ENCODE measurements around the gene BRD1.
"Not testable (repeated sequence)": the region's sequence is repeated elsewhere in the genome, so short reads cannot be mapped to it uniquely, and the experiment has no call there.

The BRD1 gene

DNA sequence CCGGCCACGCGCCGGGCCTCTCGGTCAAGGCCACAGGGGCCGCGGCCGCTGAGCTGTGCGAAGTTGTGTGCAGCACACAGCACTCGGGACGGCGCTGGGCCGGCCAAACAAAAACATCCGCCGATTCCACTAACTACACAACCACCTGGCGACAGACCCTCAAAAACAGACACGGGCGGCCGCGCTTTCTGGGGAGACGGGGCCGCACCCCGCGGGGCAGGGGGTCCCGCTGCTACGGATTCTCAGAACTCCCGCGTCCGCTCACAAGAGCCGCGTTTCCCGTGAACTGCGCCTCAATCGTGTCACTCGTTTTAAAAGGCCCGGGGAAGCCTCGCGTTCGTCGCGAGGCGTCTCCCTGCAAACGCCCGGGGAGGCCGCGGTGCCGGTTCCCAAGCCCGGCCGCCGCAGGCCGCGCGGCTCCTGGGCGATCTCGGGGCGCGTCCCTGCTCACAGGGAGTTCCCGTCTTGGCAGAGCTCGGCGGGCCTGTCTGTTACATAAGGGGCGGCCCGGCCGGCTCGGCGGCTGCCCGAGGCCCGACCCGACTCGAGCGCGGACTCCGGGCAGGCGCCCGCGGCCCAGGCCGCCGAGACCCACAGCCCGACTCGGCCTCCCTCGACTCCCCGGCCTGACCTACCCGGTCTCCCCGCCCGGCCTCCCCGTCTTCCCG is 936 bp downstream of the BRD1 start:
- DNase-seq (ENCODE audit: low read depth): no peak

DNA sequence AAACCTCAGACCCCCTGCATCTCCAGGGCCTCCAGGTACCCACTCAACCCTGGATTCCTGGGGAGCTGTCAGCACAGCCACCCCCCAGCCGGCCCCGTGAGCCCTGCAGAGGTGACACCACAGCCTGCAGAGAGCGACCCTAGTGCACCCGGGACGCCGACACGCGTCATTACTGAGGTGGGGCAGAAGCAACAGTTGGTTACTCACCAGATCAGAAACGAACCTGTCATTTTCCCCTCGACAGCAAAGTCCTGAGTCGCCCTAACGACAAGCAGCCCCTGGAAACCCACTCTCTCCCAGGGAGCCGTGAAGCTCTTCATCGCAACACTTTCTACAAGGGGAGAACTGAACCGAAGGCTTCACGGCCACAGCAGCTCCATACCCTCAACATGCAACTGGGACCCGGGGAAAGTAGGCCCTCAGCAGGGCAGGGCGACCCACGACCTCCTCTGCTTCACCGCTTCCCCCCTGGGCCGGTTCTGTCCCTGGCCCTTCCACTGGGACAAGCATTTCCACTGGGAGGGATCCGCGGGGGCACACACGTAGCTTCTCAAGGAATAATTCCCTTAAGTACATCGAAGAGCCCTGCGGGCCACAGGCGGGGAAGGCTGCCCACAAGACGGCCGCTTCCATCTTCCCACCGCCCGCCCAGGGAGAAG is 1.6 kb downstream of the BRD1 start:
- DNase-seq (ENCODE audit: low read depth): no peak

DNA sequence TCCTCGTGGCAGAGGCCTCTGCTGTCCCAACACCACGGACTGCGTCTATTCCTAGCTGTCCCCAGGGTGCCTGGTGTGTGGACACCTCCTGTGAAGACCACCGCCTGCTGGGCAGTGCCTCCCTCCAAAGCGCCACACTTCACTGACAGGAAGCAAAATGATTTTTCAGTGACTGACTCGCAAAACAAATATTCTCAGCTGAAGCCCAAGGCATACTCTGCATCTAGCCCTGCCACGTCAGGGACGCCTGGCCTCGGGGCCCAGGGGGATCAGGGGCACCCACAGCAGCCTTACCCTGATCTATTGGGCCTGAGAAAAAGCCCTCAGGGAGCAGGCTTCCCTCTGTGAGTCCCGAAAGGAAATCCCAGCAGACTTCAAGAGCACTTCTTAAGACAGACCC is 2.2 kb downstream of the BRD1 start:
- no peak for DNase-seq (ENCODE audit: low read depth)

DNA sequence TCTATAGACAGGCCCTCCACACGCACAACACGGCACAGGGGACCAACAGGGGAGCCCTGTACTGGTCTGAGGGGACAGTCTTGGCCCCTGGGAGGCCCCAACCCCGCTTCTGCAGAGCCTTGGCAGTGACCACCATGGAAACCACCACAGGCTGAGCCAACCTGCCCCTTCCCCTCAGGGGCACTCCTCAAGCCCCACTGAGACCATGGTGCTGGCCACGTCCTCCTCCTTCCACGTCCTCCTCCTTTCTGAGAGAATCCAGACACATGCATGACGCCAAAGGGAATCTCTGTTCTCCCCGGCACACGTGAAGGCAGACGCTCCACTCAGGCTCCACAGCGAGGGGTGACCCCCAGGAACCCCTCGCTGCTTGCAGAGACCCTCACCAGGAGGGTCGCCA is 2.7 kb downstream of the BRD1 start:
- DNase-seq (ENCODE audit: low read depth): no peak

DNA sequence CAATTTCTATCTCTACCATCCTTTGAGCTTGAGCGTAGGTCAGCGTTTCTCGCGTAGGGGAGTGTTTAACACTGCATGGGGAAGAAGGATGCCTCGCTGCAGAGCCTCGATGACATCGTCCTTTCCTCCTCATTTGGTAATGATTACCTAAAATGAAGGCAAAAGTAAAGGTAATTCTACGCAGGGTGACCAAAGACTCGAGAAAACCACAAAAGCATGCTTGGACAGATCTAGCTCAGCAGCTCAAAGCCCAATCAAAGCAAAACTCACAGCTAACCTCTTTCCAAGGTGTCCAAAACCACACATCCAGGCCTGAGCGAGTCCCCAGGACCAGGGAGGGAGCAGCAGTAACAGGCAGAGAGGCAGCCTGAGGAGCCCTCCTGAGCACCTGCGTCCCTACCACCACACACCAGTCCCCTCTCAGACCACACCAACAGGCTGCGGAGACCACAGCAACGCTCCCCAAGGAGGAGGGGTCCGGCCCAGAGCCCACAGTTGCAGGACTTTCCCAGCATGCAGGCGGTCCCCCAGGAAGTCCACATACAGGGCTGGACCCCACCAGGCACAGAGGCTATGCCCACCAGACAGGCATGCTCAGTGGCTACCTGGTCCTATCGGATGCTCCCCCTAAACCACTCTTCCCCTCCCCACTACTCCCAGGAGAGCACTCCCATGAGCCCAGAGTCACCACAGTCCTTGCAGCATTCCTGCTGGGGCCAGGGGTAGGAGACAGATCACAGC is 3.3 kb downstream of the BRD1 start:
- DNase-seq (ENCODE audit: low read depth): no peak

DNA sequence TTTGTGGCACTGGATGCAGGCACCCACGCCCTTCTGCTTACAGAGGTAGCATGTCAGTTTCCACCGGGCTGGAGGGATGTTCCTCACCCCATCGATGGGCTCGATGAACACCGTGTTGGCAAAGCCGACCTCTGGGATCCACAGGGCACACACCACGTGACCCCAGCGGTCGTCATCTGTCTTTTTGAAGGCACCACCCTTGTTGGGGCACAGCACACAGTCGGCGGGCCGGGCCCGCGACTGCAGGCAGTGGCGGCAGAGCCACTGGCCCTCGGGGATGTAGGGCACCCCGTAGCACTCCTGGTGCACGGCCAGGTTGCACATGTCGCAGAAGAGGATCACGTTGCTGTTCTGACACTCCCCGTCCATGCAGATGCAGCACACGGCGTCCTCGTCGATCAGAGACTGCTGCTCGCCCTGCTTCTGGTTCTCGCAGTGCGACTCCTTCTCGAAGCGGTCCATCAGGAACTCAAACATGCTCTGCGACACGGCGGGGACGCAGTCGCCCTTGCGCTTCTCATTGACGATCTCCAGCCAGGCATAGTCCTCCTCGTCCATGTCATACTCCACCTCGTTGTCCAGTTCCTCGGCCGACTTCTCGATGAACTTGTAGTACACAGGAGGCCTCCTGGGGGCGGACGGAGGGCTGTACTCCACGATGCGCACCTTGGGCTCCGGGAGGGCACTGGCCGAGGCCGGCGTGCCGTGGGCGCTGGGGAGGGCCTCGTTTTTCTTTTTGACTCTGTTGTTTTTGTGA is 4.2 kb downstream of the BRD1 start:
- no peak for DNase-seq (ENCODE audit: low read depth)

DNA sequence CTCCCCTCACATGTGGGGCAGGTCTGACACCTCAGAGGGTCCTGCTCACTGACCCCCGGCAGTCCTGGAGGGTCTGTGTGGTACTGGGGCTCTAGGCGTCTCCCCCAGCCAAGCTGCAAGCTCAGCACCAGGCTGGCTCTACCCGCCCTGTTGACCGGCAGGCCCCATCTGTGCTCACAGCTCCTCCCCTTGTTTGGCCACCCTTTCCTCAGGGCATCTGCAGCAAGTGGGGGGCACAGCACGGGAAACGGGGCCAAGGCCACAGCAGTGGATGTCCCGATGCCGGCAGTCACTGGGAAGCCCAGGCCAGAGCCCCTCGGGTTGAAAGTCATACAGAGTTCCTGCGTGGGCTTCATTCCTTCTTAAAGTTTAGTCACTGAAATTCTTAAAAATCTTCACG is 5.9 kb downstream of the BRD1 start:
- not testable (repeated sequence) for DNase-seq (ENCODE audit: low read depth)

DNA sequence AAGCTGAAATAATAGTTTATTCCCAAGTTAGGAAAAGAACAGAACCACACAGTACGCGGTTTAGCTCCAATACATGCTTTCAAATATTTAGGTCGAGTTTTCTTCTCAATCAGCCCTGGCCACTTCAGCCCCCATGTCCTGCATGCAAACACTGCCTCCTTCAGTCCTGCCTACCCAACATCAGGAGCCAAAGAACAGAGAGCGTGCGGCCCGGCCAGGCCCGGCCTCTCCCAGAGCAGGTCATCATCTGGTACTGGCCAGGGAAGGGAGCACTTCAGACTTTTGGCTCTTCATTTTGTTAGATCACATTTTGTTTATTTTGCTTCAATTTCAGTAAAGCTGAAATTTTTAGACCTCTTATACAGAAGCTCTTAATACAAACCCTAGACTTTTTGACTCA is 6.7 kb downstream of the BRD1 start:
- no peak for DNase-seq (ENCODE audit: low read depth)

DNA sequence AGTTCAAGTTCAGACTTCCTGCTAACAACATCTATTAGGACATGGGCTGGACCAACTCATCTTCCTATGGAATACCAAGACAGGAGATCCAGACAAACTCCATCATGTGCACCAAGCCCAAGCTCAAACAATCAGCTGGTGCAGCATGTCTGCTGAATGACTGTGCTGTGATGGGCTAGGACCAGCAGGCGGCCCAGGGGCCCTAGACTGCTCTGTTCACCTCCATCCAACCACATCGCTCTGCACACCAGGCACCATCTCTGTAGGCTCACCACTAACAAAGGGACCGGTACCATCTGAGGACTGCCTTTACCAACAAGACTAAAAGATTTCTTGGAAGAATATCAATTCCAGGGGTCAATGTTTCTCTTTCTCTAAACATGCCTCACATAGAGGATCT is 10.3 kb downstream of the BRD1 start:
- DNase-seq (ENCODE audit: low read depth): no peak

DNA sequence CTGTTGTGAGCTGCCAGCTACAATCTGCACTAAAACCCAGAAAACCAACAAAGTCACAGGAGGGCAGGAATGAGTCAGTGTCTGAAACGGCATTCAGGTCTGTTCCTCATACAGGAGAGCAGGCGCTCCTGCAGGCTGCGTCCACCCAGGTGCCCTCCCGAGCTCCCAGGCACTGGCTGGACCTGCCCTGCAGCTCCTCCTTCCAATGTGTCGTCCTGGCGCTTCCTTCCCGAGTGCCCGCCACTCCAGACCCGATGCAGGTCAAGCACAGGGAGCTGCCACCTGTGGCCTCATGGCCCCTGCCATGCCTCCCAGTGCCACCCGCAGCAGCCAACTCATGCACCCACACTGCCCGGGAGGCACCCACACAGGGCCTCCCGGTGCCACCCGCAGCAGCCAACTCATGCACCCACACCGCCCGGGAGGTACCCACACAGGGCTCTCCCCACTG is 12.0 kb downstream of the BRD1 start:
- no peak for DNase-seq (ENCODE audit: low read depth)

DNA sequence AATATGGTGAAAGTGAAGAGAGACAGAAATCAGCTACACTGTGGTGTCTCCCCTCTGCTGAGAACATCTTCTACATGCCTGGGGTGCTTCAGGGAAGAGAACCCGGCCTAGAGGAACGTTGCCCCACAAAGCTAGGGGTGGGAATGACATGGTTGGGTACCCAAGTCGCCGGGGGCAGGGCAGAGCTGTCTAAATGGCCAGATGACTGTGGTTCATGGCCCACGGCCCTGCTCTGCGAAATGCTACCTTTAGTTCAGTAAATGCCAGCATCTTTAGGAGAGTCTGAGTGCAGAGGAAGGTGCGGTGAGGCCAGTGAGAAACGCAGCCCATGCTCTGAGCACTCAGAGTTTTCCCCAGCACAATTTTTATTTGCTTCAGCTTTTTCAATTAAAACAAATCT is 12.8 kb downstream of the BRD1 start:
- DNase-seq (ENCODE audit: low read depth): no peak

DNA sequence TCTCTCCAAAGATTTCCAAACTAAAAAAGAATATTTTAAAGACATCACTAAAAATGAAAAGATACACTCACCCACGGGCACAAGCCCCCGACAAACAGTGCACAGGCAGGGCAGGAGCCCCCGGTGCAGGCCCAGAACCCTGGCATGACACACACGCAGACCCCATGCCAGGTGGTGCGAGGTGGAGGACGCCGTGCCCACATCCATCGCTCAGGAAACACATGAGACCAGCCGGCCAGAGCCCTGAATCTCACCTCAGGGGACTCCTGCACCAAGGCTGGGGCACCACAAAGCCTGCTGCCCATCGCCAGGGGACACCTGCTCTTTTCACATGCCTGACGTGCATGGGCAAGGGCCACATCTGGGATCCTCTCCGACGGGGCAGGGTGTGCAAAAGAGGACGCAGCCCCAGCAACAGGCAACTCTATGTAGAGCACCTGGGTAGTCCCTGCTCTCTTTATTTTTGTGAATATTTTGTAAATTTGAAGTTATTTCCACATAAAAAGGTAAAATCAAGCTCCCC is 13.4 kb downstream of the BRD1 start:
- no peak for DNase-seq (ENCODE audit: low read depth)

DNA sequence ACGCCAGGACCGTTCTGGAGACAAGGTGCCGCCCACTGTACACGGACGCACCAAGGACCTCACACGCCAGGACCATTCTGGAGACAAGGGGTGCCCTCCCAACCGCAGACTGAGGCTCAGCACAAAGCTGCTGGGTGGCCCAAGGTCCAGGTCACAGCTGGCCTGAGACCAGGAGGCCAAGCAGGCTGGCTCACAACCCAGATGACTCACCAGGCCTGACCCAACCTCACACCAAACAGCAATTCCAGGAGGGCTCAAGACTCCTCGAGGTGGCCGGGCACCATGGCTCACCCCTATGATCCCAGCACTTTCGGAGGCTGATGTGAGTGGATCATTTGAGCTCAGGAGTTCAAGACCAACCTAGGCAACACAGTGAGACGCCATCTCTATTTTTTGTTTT is 14.8 kb downstream of the BRD1 start:
- DNase-seq (ENCODE audit: low read depth): no peak

DNA sequence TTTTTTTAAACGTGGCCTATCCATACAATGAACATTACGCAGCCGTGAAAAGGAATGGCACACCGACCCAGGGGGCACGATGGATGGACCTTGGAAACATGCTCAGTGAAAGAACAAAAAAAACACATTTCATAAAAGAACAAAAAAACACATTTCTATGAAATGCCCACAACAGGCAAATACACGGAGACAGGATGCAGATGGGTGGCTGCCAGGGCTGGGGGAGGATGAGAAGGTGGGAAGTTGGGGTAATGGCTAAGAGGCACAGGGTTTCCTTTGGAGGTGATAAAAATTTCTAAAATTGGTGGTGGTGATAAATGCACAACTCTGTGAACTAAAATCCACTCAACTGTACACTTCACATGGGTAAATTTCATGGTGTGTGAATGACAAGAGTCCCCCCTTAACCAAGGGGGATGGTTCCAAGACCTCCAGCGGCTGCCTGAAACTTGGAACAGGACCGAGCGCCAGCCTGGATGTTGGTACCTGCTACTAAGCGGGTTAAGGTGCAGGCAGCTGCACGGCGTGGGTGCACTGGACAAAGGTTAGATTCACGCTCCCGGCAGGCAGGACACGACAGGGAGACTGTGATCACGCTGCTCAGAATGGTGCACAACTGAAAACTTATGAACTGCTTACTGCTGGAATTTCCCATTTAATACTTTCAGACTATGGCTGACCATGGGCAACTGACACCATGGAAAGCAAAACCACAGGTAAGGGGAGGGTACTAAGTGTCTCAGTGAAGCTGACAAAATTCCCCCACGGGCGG is 16.5 kb downstream of the BRD1 start:
- DNase-seq (ENCODE audit: low read depth): no peak

DNA sequence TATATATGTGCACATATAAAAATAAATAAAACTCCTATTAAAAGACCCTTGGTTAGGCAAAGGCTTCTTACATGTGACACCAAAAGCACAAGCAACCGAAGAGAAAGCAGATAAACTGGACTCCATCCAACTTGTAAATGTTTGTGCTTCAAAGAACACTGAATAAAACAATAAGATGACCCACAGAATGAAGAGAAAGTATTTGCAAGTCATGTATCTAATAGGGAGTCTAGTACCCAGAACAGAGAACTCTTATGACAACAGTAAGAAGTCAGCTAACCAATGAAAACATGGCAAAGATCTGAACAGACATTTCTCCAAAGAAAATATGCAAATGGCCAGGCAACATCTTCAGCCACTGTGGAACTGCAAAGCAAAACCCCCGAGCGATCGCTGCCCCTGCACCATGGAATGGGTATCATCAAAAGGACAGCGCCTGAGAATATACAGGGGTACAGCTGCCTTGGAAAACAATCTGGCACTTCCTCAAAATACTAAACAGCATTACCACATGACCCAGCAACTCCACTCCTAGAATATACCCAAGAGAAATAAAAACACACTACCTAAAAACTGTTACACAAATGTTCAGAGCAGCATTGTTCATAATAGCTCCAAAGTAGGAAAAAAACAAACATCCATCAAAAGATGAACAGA is 17.2 kb downstream of the BRD1 start:
- no peak for DNase-seq (ENCODE audit: low read depth)

DNA sequence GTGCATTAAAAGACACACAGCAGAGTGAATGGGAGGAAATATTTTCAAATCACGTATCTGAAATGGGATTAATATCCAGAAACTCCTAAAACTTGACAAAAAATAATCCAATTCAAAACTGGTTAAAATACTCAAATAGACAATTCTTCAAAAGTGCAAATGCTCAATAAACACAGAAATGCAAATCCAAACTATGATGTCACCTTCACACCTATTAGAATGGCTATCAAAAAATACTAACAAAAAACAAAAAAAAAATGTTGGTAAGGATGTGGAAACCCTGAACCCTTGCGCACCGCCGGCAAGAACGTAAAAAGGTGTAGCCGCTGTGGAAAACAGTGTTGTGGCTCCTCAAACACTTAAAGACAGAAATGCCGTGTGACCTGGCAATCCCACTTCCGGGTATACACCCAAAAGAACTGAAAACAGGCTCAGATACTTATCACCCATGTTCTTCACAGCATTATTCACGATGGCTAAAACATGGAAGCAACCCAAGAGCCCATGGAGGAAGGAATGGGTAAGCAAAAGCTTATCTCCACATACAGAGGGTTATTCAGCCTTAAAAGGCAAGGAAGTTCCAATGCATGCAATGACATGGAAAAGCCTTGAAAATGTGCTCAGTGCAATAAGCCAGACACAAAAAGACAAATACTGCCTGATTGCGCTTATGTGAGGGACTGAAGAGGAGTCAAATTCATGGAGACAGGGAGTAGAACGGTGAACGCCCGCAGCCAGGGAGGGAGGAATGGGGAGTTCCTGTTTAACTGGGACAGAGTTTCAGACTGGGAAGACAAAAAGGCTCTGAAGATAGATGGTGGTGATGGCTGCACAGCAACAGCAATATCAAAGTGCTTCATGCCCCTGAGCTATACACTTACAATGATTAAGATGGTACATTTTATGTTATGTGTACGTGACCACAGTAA is 19.6 kb downstream of the BRD1 start:
- DNase-seq (ENCODE audit: low read depth): peak; percentile 55

DNA sequence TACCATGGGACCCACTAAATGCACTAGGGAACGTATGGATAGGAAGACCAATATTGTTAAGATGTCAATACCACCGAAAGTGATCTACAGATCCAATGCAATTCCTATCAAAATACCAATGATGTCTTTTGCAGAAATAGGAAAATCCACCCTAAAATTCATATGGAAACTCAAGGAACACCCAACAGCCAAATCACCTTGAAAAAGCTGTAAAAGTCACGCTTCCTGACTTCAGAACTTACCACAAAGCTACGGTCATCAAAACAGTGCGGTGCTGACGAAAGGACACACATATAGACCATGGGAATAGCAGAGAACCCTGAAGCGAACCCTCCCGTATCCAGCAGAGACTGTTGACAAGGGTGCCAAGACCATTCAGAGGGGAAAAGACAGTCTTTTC is 20.5 kb downstream of the BRD1 start:
- no peak for DNase-seq (ENCODE audit: low read depth)

DNA sequence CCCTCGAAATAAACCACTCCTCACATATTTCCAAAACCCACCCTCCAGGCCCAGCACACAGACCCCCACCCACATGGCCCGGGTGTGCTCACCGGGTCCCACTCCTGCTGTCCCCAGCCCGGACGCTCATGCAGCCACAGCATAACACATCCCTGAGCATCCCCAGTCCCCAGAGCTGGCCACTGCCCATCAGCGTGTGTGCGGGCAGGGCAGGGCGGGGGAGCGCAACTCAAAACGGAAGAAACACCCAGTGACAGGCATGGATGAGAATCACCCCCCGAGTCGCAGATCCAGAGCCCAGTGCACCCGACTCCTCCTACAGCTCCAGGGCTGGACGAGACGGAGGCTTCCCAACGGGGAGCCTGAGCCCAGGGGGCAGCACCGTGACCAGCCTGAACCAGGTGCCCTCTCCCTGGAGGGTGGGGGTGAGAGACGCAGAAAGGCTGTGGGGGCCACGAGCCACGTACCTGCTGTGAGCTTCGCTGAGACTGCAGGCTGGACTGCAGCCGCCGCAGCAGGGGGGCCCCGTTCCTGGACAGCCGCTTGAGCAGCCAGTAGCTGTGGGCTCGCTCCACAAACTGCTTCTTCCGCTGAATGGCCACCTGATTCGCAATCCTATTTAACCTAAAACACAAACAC is 23.8 kb downstream of the BRD1 start:
- no peak for DNase-seq (ENCODE audit: low read depth)

DNA sequence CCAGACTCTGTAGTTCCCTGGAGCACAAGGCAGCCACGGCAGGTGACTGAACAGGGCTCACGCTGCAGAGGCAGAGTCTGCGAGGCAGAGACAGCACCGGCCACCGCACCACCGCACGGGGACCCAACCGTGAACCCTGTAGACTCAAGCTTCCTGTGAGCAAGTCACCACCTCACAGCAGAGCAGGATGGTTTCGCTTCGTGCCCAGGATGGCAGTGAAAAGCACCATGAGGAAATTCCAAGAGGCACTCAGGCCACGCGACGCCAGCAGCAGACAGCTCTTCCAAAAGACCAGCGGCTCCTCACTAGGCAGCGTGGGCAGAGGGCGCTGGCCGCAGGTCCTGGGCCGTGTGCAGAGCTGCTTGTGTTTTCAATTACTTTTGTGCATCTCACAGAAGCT is 24.5 kb downstream of the BRD1 start:
- no peak for DNase-seq (ENCODE audit: low read depth)
